HG02678 (cell line): Measurements from ENCODE around the gene TNNC2.
"Not testable (repeated sequence)": the region's sequence is repeated elsewhere in the genome, so short reads cannot be mapped to it uniquely, and the experiment has no call there.

Source experiments
- ATAC-seq: cut with Tn5 transposase; IDR thresholded peaks from one replicate; pipeline ENCODE4 v1.9.1; 2021; ENCODE audit warnings: mild to moderate bottlenecking, moderate library complexity; ENCODE audit not compliant: unreplicated experiment

Gene TNNC2

DNA sequence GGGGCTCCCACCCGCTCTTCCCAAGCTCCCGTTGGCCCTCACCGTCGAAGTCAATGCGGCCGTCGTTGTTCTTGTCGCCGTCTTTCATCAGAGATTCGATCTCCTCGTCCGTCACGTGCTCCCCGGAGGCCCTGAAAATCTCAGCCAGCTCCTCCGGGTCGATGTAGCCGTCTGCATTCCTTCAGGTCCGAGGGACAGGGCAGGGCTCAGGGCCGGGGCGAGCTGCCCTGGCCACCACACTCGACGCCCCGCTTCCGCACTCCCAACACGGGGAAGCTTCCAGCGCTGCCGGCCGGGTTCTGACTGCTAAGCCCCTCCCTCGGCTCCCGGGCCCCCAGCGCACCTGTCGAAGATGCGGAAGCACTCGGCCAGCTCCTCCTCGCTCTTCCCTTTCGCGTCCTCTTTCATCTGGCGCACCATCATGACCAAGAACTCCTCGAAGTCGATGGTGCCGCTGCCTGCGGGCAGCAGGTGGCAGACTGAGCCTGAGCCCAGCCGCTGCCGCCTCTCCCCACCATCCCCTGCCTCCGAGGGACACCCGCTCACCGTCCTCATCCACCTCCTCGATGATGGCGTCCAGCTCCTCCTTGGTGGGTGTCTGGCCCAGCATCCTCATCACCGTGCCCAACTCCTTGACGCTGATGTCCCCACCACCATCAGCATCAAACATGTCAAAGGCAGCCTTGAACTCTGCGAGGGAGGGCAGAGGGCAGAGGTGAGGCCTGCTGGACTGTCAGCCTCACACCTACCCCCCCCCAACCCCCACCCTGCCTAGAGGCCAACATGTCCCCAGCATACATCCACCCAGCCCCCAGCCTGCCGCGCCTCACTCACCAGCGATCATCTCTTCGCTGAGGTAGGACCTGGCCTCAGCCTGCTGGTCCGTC lies 2.9 kb downstream of the TNNC2 start:
- no peak for ATAC-seq

DNA sequence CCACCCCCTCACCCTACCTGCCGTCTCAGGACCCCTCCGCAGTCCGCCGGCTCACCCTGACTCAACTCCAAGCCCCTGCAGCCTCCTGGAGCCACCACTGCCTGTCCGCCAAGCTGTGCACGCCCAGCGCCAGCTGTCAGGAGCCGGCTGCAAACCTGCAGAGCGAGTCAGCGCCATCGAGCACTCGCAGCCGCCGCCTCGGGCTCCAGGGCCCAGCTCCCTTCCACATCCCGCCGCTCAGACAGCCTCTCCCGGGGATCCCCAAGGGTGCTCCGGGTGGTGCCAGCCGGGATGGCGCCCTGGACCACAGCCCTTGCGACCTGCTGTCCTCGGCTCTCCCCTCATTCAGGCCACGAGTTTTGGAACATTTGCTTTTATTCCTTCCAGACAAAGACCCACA lies 4.3 kb downstream of the TNNC2 start:
- no peak for ATAC-seq

DNA sequence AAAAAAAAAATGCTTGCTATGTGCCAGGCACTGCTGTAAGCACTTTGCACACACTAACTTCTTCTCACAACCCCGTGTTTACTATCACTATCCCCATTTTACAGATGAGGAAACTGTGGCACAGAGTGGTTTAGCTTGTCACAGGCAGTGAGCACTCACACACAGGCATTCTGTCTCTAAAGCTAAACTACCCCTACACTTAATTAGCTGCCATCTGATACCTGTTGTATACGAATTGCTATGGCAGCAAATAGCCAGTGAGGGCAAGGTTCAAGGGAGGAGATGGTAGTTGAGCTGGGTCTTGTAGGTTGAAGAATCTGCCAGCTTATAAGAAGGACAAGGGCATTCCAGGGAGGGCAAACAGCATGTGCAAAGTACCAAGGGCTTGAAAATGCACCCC lies 5.2 kb downstream of the TNNC2 start:
- ATAC-seq = no peak

DNA sequence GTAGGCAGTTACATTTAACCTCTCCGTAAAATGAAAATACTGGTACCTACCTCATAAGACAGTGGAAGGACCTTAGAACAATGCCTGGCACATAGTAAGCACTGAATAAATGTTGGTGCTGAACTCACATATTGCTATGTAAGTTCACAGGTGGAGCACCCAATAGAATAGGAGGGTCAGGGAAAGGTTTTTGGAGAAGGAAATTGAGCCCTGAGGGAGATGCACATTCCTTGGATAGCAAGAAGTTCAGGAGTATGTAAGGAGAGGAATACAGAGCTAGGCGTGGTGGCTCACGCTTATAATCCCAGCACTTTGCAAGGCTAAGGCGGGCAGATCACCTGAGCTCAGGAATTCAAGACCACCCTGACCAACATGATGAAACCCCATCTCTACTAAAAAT lies 7.6 kb downstream of the TNNC2 start:
- no peak for ATAC-seq

DNA sequence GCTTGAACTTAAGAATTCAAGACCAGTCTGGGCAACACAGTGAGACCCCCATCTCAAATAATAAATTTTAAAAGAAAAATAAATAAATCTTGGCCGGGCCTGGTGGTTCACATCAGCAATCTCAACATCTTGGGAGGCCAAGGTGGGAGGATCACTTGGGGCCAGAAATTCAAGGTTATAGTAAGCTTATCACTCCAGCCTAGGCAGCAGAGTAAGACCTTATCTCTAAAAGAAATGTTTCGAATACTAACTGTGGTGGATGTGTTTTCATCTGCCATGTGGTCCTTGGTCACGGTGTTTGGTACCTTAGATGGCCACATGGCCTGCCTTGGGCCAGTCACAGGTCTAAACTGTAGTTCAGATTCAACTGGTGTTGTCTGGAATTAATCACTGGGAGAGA lies 8.9 kb downstream of the TNNC2 start:
- ATAC-seq = no peak

DNA sequence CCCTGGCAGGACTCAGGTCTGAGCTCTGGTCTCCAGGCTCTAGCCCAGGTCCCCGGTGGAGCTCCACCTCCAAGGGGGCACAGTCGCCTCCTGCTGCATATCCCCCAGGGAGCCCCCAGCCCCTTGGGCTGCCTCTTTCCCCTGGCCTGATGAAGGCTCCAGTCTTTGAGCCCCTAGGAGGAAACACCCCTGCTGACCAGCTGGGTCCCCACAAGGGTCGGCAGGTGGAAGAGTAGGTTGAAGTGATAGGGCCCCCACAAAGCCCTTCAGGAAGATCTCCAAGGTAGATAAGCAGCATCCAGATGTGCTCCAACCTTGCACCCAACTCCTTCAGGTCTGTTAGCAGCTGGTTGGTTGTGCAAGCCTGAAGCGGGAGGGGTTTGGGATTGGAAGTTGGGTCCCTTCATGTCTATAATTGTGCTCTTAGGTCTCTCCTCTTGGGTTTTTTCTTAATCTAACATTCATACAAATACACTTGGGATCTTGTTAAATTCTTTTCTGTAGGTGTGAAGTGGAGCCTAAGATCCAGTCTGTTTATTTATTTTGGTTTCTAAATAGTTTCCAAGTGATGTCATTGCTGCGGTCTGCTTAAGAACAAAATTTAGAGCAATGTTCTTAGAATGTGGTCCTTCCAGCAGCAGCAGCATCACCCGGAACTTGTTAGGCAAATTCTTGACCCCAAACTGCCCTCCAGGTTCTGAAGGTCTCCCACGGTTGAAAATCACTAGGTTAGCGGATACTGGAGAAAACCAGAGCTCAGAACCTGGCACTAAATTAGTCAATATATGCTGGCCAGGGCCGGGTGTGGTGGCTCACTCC lies 9.5 kb downstream of the TNNC2 start:
- no peak for ATAC-seq

DNA sequence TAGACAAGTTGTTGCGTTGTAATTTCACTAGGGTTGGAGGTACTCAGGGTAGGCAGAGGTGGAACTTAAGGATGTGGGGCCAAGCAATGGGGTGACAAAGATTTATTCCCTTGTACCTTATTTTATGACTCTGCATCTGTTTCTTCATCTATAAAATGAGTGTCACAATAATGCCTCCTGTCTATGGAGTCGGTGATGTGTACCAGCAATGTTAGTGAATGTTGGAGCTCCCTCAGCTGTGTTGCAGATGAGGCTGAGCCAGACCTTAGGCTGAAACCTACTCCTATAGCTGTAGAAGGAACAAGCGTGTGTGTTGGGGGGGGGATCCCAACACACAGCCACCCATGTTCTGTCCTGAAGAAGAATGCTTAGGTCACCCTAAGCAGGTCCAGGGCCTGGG lies 10.2 kb downstream of the TNNC2 start:
- no peak for ATAC-seq

DNA sequence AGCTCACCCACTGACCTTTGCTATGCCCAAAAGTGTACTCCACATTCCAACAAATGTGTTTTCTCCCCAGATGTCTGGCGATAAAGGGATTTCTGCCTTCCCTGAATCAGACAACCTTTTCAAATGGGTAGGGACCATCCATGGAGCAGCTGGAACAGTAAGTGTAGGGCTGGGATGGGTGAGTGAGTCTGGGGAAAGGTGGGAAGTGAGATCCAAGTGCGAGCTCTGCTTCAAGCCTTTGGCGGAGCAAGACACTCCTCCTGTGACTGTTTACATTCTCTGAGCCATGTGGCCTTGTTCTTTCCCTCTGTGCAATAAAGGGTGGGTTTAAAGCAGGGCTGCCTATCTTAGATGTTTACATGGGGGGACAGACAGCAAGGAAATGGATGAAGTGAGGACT lies 12.8 kb downstream of the TNNC2 start:
- ATAC-seq = no peak

DNA sequence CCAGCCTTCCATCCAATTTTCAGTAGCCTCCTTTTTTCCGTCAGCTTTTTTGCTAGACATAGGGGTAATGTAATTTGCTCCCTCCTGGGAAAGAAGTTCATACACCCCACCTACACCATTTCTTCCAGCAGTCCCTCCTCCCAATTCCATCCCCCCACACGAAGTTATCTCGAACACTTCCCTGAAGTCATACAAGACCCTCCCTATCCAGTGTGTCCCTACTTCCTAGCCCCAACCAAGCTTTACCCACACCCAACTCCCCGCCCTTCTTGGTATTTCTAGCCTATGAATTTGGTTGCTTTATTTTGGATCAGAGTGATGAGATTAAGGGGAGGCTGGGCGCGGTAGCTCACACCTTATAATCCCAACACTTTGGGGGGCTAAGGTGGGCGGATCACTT lies 13.6 kb downstream of the TNNC2 start:
- no peak for ATAC-seq

DNA sequence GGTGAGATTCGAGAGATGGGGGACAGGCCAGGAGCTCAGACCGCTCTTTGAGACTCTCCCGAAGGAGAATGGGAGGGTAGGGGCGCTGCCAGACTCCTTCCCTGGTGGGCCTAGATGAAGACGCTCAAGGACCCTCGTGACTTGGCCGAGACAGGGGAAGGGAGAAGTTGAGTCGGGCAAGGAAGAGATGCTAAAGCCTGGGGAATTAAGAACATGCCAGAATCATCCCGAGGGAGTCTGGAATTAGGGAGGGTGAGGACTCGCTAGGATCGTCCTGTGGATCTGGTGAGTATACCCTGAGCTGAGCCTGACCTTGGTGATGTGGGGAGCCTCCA lies 14.1 kb downstream of the TNNC2 start:
- no peak for ATAC-seq

DNA sequence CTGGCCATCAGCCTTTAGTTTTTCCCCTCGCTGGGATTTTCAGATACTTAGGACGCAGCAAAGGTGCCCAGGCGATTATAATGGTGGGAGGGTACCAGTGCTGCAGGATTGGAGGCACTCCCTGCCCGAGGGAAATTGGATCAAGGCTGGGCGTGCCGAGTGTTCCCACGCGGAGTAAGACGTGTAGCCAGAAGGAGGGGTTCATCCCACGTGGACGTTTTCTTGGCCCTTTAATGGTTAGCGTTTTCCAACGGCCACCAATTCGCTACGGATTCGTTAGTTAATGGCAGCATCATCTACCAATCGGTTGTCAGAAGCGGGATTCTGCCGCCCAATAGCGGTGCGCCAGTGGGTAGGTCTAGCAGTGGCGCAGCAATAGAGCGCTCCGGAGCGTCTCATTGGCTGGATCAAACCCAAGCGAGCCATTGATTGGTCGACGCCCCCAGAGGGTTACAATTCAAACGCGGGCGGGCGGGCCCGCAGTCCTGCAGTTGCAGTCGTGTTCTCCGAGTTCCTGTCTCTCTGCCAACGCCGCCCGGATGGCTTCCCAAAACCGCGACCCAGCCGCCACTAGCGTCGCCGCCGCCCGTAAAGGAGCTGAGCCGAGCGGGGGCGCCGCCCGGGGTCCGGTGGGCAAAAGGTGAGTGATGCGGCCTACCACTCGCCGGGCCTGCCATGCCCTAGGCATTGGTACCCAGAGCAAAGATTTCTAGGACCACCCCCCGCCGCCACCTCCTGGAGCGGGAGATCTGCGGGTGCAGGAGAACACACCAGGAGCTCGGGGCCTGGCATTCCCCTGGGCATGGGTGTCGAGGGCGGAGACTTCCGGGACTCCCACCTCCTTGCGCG lies 14.7 kb downstream of the TNNC2 start, which contains the start of gene UBE2C:
TSS of gene UBE2C (plus strand) at position 488 of the 849 bp plus-strand sequence. CDS start at position 540, 52 bp downstream.
- peak; percentile 99 for ATAC-seq

DNA sequence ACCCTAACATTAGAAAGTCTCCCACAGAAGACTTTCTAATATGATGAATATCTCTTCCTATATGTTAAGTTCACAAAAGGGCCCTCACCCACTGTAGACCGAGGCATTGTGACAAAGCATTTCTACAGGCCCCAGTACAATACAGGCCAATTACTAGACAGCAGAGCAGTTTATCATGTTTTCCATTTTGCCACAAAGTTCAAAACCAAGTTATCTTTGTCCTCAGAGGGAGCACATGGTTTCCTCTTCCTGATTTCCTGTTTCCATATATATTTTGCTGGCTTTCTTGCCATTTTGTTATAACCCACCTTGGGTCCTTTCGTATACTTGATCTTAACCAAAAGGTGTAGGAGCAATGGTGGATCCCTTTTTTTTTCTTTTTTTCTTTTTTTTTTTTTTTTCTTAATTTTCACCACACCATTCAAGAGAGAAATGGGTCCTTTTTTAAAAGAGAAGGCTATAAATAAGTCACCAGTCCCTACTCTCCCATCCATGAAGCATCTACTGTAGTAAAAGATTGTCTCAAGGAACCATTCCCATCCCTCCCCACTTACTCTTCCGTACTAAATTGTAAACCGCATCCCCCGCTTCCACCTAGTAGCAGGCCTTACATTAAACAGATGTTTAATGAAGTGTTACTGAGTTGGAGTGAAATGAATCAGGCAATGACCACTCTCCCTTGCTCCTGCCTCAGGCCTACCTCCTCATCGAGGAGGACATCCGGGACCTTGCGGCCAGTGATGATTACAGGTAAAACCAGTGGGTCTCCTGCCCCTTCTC lies 16.7 kb downstream of the TNNC2 start:
- no peak for ATAC-seq

DNA sequence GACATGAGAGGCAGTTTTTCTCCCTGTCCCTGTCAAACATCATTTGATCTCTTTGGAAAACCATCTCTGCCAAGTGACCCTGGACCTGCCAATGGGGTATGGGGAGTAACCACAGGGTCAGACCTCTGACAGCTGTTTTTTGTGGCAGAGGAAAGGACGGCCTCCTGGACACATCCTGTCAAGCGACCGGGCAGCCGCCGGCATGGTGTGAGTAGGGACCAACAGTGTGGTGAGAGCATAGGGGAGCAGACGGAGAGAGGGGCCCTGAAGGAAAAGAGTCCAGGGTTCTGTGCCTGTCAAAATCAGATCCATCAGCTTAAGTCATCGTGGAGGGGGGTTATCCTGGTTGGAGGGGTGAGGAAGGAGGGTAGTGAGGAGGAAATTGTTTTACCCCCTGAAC lies 25.3 kb downstream of the TNNC2 start:
- ATAC-seq = no peak

DNA sequence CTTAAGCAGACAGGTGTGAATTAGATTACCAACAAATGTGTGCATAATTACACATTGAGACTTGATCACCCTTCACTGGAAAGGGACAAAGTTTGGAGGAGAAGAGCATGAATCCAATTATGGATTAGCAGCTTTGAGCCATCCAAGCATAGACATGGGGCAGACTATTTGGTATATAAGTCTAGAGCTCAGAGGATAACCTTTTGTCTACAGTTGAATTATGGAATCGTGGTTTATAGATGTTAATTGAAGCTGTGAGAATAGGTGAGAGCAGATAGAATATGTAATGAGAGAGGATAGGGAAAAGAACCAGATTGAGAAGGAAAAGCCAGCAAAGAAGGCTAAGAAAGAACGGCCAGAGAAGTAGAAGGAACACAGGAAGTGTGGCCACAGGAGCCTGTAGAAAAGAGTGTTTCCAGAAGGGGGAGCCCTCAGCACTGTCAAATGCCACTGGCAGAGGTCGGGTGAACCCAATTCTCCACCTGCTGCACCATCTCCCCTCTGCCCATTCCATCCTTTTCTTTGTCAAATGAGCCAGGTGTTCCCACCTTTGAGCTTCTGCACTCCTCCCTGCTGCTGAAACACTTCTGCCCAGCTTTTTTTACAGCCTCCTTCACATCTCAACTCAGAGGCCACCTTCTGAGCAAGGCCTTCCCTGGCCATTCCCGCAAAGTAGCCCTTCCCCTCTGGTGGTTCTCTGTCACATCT lies 28.0 kb downstream of the TNNC2 start:
- no peak for ATAC-seq

DNA sequence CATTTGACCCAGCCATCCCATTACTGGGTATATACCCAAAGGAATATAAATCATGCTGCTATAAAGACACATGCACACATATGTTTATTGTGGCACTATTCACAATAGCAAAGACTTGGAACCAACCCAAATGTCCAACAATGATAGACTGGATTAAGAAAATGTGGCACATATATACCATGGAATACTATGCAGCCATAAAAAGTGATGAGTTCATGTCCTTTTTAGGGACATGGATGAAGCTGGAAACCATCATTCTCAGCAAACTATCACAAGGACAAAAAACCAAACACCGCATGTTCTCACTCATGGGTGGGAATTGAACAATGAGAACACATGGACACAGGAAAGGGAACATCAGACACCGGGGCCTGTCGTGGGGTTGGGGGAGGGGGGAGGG lies 29.2 kb downstream of the TNNC2 start:
- not testable (repeated sequence) for ATAC-seq

DNA sequence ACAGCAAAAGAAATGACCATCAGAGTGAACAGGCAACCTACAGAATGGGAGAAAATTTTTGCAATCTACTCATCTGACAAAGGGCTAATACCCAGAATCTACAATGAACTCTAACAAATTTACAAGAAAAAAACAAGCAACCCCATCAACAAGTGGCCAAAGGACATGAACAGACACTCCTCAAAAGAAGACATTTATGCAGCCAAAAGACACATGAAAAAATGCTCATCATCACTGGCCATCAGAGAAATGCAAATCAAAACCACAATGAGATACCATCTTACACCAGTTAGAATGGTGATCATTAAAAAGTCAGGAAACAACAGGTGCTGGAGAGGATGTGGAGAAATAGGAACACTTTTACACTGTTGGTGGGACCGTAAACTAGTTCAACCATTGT lies 29.6 kb downstream of the TNNC2 start:
- not testable (repeated sequence) for ATAC-seq

DNA sequence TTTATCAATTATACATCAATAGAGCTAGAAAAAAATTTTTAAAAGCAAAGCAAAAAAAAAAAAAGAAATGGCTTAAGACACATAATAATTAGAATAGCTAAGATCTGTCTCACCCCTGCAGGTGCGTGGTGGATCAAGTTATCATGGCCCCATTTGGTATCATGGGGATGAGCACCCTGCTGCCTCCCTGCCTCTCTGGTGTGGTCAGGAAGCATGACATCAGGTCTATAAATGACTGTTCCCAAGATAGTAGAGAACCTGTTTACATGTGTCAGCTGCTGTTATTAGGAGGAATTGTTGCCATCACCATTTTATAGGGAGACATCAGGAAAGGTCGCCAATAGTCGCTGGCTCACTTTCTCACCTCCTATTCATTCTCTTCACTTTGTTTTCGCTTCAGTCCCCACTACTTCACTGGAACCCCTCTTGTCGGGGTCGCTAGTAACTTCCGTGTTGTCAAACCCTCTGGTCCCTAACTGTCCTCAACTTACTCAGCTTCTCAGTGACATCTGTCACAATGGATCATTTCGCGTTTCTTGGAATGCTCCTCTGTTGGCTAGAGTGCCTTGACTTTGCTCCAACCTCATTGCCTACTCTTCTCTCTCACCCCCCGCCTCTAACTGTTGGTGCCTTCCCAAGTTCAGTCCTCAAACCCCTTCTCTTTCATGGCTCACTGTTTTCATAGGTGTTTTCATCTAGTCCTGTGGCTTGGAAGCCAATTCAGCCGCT lies 30.6 kb downstream of the TNNC2 start:
- no peak for ATAC-seq

DNA sequence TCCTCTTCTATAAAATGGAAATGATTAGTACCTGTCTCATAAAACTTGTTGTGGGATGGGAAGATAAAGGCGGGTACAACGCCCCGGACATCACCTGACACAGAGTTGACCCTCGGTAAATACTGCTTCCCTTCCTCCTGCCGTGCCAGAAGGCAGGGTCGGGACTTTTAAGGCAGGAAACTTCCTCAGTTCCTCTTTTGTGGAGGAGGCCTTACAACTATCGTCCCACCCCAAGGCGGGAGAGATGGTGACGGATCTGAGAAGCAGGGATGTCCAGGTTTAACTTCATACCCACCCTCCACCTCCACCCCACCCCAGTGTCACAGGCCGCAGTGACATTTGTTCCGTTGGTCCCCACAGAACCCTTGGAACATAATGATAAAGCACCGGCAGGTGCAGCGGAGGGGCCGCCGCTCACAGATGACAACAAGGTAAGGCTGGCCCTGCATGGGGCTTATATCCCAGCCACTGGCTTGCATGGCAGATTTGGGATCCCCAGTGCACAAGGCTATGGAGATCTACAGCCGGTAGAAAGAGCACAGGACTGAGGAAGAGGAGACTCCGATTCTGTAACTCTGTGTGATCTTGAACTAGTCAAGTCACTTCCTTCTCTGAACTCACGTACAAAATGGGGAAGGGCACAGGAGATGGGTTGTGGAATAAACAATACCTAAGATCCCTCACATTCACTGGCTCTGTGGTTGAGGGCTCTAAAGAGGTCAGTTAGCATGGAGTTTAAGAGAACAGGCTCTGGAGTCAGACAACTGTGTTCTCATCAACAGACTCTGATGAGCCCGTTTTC lies 34.6 kb downstream of the TNNC2 start:
- peak; percentile 18 for ATAC-seq
